WI38 (cell line): Measurements from ENCODE around the gene SLC37A4.

ENCODE experiments used
- H3K4me3 ChIP-seq: 2 replicates; pipeline ENCODE4 v1.5.1; 2011; ENCODE audit warnings: low read depth, mild to moderate bottlenecking, control low read depth, low read length
- TF ChIP-seq, protein P1 (sequence below): IDR thresholded peaks from 2 replicates; pipeline ENCODE4 v1.5.1; 2012; ENCODE audit warnings: low read depth, mild to moderate bottlenecking, control low read depth, low read length

The SLC37A4 gene

DNA sequence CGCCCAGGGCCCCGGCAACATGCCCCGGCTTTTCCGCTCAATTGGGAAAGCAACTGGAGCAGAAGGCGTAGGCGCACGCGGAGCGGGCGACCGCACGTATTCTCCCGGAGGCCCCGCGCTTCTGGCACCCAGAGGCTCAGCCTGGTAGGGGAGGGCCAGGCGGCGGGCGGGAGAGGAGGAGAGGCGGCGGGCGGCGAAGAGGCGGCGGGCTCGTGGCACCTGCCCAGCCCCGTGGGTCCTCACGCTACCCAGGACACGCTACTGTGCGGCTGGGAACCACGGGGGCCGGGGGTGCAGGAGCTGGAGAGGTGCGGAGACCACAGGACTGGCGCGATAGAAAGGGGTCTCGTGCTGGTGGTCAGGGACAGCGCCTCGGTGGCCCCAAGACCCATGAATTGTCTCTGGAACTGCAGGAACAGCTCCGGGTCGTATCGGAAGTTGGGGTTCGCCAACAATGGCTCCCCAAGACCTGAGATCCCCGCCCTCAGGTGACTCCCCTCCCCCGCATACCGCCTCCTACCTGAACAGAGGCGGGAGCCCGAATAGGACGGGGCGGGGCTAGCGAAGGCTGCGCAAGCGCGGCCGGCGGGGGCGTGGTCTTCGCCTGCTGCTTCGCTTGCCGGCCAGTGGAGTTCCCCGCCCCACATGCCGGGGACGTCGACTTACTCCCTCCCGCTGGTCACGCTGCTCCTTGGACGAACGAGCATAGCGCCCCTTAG, at the start of gene SLC37A4:
Gene SLC37A4 (minus strand): TSS at position 549 of the 719 bp plus-strand sequence.
- TF ChIP-seq, protein P1, sequence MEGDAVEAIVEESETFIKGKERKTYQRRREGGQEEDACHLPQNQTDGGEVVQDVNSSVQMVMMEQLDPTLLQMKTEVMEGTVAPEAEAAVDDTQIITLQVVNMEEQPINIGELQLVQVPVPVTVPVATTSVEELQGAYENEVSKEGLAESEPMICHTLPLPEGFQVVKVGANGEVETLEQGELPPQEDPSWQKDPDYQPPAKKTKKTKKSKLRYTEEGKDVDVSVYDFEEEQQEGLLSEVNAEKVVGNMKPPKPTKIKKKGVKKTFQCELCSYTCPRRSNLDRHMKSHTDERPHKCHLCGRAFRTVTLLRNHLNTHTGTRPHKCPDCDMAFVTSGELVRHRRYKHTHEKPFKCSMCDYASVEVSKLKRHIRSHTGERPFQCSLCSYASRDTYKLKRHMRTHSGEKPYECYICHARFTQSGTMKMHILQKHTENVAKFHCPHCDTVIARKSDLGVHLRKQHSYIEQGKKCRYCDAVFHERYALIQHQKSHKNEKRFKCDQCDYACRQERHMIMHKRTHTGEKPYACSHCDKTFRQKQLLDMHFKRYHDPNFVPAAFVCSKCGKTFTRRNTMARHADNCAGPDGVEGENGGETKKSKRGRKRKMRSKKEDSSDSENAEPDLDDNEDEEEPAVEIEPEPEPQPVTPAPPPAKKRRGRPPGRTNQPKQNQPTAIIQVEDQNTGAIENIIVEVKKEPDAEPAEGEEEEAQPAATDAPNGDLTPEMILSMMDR: peak; percentile 84
- peak within 1 kb of the TSS; percentile 67 for H3K4me3 ChIP-seq

DNA sequence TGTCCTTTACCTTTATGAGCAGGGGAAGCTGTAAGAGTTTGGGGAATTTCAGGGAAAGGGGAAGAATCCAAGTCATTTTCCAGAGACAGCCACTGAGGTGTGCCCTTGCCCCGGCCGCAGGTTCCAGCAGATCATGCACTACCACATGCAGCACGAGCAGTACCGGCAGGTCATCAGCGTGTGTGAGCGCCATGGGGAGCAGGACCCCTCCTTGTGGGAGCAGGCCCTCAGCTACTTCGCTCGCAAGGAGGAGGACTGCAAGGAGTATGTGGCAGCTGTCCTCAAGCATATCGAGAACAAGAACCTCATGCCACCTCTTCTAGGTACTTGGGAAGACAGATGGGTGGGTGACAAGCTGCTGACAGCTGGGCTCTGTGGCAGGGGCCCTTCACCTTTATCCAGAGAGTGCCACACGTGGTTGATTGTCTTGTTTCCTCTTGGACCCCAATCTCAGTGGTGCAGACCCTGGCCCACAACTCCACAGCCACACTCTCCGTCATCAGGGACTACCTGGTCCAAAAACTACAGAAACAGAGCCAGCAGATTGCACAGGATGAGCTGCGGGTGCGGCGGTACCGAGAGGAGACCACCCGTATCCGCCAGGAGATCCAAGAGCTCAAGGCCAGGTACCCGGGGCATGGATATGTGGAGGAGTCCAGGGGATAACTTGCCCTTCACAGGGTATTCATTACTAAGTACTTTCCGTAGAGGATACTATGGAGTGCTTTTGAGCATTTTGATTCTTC, 48.2 kb upstream of the SLC37A4 start:
- TF ChIP-seq, protein P1: no peak
- no peak overlapping the region for H3K4me3 ChIP-seq

- TF ChIP-seq, protein P1: no peak
- H3K4me3 ChIP-seq: no peak overlapping the region
Observed at GRCh38 chr11:119077839-119078238, 47.2 kb upstream of the SLC37A4 start.

DNA sequence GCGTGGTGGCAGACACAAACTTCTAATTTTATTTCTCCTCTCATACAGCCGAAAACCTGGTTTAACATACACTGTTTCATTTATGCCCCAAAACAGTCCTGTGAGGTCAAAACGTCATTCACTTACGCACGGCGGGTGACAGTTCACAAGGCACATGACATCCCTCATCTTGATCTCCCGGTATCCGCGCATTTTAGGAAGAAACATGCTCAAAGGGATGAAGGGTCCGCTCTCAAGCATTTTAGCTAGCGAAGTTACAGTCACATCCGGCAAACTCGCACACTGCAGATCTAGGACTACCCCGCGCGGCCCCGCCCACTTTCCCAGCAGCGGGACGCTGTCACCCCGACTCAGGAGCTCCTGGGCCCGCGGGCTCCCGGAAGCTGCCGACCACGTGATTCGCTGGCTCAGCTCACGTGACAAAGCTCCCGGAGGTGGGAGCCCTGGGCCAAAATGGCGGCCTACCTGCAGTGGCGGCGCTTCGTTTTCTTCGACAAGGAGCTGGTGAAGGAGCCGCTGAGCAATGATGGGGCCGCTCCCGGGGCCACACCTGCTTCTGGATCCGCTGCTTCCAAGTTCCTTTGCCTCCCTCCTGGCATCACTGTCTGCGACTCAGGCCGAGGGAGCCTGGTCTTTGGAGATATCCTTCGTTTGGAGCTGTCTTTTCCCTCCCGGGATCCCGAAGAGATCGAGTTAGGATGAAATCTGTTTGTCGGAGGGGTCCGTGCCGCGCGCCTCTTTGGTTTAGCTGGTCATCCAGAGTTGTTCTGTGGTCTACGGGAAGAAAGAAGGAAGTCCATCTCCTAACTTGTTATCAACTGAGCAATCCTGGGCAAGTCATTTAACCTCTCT, 36.9 kb upstream of the SLC37A4 start, which contains the start of gene VPS11:
Gene VPS11 (plus strand): TSS at position 448 of the 852 bp plus-strand sequence. CDS start 6 bp downstream, at position 454.
- TF ChIP-seq, protein P1: no peak
- peak within 1 kb of the TSS; percentile 99 for H3K4me3 ChIP-seq

DNA sequence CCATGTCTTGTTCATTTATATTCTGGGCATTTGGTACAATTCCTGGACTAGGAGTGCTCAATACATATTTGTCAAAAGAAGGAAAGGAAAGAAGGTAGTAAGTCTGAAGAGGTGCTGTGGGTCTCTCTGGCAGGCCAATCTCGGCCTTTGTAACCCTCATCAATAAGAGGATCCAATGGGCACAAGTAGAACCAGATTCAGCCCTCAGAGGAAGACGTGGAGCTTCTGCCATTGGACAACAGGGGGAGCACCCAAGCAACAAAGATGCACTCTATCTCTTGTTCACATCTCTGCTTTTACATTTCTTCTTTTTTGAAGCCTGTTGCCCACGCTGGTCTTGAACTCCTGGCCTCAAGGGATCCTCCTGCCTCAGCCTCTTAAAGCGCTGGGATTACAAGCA, 34.7 kb upstream of the SLC37A4 start:
- no peak overlapping the region for H3K4me3 ChIP-seq
- TF ChIP-seq, protein P1: peak; percentile 51; the same call in 1 of the 2 replicates

GRCh38 chr11:119062779-119063178, 32.1 kb upstream of the SLC37A4 start:
- TF ChIP-seq, protein P1: no peak
- H3K4me3 ChIP-seq: no peak overlapping the region
